Activated T-helper 17 cell treated with anti-CD3 and anti-CD28 coated beads, Interleukin-2, amount 50 U/mL, for 72 hours (primary cell): ENCODE data around the gene ZNF710. TPM values are rescaled to one million over a fixed set of nuclear protein-coding genes. Genes with fewer than 3 reads are reported as not detected.

Source experiments
- ATAC-seq: fragments of 150-1000 bp; cut with Tn5 transposase; replicated peaks from 2 replicates; pipeline ENCODE4 v1.10.0; 2021; ENCODE audit warnings: mild to moderate bottlenecking, moderate library complexity
- H3K27ac Mint-ChIP-seq: one replicate; pipeline ENCODE4 v1.8.0; 2022; ENCODE audit warnings: mixed read lengths
- H3K27me3 Mint-ChIP-seq: one replicate; pipeline ENCODE4 v1.8.0; 2022; ENCODE audit warnings: mixed read lengths
- H3K36me3 Mint-ChIP-seq: one replicate; pipeline ENCODE4 v1.8.0; 2022; ENCODE audit warnings: low read depth, mild to moderate bottlenecking, mixed read lengths
- H3K4me1 Mint-ChIP-seq: one replicate; pipeline ENCODE4 v1.8.0; 2022; ENCODE audit warnings: mixed read lengths
- H3K4me3 Mint-ChIP-seq: one replicate; pipeline ENCODE4 v1.8.0; 2022; ENCODE audit warnings: mild to moderate bottlenecking, mixed read lengths
- H3K9me3 Mint-ChIP-seq: one replicate; pipeline ENCODE4 v1.8.0; 2022; ENCODE audit warnings: mixed read lengths
- total RNA-seq, 2 donors: library from RNA; stranded (reverse); gene quantifications; one replicate each; pipeline ENCODE4 v1.2.3, GENCODE V29; 2022

Gene ZNF710
- total RNA-seq, 2 donors from 2014 or later, result 12.2 to 15.4 TPM

GRCh38 chr15:90002428-90002844 is 1.3 kb downstream of the ZNF710 start:
- Mint-ChIP-seq H3K36me3 (peaks cover 6% of the 10 kb centered on the region), H3K27me3 (no peaks in the 10 kb centered on the region), H3K4me3 (peak overlapping the region; percentile 79), H3K9me3 (no peaks in the 10 kb centered on the region), H3K4me1 (peaks cover 49% of the 10 kb centered on the region), H3K27ac (peak overlapping the region; percentile 85)
- peak; percentile 18 for ATAC-seq

DNA sequence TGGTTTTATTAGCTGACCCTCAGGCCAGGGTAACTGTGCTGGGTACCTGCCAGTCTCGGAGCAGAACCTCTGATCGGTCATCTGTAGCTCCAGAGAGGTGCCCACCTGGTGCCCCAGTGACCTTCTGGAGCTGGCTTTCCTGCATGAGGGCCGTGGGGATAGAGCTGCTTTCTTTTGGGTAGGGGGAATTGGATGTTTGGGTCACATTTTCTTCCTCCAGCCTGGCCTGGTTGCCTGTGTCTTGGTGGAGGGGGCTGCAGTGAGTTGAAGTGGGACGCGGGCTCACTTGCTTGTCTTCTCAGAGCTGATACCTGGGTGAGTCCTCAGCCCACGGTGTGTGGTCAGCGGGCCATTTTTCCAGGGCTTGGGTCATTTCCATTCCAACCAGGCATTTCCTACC is 2.6 kb downstream of the ZNF710 start:
- no peak for ATAC-seq
- Mint-ChIP-seq H3K27ac (peak overlapping the region; percentile 49), H3K36me3 (peaks cover 6% of the 10 kb centered on the region), H3K27me3 (no peaks in the 10 kb centered on the region), H3K9me3 (no peaks in the 10 kb centered on the region), H3K4me1 (peaks cover 43% of the 10 kb centered on the region), H3K4me3 (peak overlapping the region; percentile 79)

DNA sequence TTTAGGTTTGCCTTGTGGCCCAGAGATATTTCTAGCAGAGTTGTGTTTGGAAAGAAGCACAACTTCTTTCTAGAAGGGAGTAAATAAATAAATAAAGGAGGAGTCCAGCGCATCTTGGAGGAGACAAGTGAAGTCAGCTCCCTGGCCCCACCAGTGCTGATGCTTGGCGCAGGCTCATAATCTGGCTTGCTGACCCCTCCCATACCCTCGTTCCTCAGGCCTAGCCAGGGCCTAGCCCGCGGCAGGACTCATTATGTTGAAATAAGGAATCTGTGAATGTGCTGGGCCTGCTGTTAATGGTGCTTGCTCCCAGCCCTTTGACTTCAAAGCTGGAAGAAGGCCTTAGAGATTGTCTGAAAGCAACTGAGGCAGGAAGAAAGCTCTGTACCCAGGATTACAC is 3.1 kb downstream of the ZNF710 start:
- Mint-ChIP-seq H3K27ac (peak overlapping the region; percentile 49), H3K4me3 (peak overlapping the region; percentile 79), H3K27me3 (no peaks in the 10 kb centered on the region), H3K4me1 (peaks cover 39% of the 10 kb centered on the region), H3K36me3 (peaks cover 6% of the 10 kb centered on the region), H3K9me3 (no peaks in the 10 kb centered on the region)
- ATAC-seq, result no peak

DNA sequence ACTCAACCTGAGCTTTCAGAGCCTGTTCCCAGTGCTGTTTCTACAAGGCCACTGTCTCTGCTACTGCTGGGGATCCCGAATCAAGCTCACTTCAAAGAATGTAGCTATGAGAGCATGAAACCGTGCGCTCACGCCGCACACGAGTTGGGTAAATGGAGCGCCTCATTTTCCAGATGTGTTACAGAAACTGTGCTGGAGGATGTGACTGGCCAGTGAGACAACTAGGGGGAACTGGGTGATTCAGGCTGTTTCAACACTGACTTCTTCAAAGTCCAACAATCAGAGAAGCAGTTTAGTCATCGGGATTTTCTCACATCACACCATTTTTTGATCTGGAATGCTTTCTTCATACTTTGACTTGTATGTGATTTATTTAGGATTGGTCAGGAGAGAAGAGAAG is 3.5 kb downstream of the ZNF710 start:
- Mint-ChIP-seq H3K4me1 (peaks cover 43% of the 10 kb centered on the region), H3K27ac (peak overlapping the region; percentile 49), H3K4me3 (peak overlapping the region; percentile 79), H3K27me3 (no peaks in the 10 kb centered on the region), H3K9me3 (no peaks in the 10 kb centered on the region), H3K36me3 (peaks cover 6% of the 10 kb centered on the region)
- ATAC-seq, result peak; percentile 71

DNA sequence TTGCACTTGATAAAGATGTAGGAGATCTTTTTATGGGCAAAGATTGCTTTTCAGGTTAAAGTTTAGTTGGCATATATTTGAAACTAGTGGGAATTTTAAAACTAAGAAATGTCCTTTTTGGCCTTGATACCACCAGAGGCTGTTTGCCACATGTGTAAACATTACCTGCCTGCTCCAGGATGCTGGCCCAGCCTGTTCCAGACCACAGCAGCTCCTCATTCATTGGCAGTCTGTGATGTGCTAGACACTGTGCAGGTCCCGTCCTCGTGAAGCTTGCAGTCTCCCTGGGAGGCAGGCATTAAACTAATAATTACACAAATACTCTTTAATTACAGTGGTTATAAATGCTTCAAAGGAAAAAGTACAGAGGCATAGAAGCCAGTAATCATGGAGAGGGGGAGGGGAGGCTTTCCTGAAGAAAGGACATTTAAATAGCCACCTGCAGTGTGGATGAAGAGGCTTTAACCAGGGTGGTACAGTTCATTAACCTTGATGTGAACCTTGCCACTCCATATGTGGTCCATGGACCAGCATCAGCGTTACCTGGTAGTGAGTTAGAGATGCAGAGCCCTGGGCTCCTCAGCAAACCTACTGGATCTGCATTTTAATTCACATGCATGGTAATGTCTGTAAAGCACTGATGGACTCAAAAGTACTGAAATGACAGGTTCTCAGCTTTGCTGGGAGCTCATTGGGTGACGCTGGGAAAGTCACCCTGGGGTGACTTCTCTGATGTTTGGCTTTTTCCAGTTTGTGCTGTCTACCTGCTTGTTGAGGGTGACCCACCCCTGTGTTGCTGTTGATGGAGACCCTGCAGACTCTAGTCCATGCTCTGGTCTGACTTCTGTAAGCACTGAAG is 5.3 kb downstream of the ZNF710 start:
- no peaks in the 10 kb centered on the region for H3K9me3 Mint-ChIP-seq
- peaks cover 6% of the 10 kb centered on the region for H3K36me3 Mint-ChIP-seq
- peak overlapping the region; percentile 38 for H3K4me3 Mint-ChIP-seq
- no peaks in the 10 kb centered on the region for H3K27me3 Mint-ChIP-seq
- H3K4me1 Mint-ChIP-seq, result peaks cover 47% of the 10 kb centered on the region
- peak; percentile 37 for ATAC-seq
- no peak overlapping the region for H3K27ac Mint-ChIP-seq

DNA sequence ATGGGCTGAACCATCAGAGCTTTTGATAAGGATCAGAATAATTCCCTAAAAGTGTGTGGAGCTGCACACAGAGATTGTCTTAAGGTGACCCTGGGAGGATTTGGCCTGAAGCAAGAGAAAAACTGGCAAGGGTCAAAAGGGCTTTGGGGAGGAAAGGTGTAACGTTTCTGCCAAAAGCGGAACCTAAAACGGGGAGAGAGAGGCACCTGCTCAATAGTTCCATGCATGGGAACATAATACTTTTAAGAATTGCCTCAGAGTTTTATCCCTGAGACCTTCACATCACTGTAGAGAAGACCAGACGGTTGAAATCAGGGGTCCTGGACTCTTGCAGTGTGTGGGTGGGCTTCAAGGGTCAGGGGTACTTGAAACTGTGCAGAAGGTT is 5.9 kb downstream of the ZNF710 start:
- H3K9me3 Mint-ChIP-seq, result no peaks in the 10 kb centered on the region
- no peak for ATAC-seq
- peaks cover 6% of the 10 kb centered on the region for H3K36me3 Mint-ChIP-seq
- H3K27ac Mint-ChIP-seq, result no peak overlapping the region
- no peaks in the 10 kb centered on the region for H3K27me3 Mint-ChIP-seq
- peaks cover 47% of the 10 kb centered on the region for H3K4me1 Mint-ChIP-seq
- H3K4me3 Mint-ChIP-seq, result peak overlapping the region; percentile 38

- H3K36me3 Mint-ChIP-seq, result peaks cover 6% of the 10 kb centered on the region
- ATAC-seq, result no peak
- peaks cover 46% of the 10 kb centered on the region for H3K4me1 Mint-ChIP-seq
- H3K27me3 Mint-ChIP-seq, result no peaks in the 10 kb centered on the region
- H3K9me3 Mint-ChIP-seq, result no peaks in the 10 kb centered on the region
- no peak overlapping the region for H3K27ac Mint-ChIP-seq
- no peak overlapping the region for H3K4me3 Mint-ChIP-seq
Measured at GRCh38 chr15:90008607-90009006, 7.5 kb downstream of the ZNF710 start.

GRCh38 chr15:90009301-90010022 is 8.3 kb downstream of the ZNF710 start:
- H3K9me3 Mint-ChIP-seq, result no peaks in the 10 kb centered on the region
- ATAC-seq, result no peak
- H3K4me1 Mint-ChIP-seq, result peaks cover 48% of the 10 kb centered on the region
- H3K27me3 Mint-ChIP-seq, result no peaks in the 10 kb centered on the region
- H3K4me3 Mint-ChIP-seq, result no peak overlapping the region
- peak overlapping the region; percentile 10 for H3K27ac Mint-ChIP-seq
- H3K36me3 Mint-ChIP-seq, result peaks cover 6% of the 10 kb centered on the region

DNA sequence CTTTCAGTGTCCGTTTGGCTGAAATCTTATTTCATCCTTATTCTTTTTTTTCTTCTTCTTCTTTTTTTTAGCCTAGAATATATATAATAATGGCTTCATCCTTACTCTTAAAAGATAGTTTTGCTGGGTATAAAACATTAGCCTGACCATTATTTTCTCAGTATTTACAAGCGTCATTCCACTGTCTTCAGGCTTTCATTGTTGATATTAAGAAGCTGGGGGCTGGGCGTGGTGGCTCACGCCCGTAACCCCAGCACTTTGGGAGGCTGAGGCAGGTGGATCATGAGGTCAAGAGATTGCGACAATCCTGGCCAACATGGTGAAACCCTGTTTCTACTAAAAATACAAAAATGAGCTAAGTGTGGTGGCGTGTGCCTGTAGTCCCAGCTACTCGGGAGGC is 10.6 kb downstream of the ZNF710 start:
- ATAC-seq, result no peak
- H3K36me3 Mint-ChIP-seq, result no peaks in the 10 kb centered on the region
- H3K9me3 Mint-ChIP-seq, result no peaks in the 10 kb centered on the region
- peaks cover 31% of the 10 kb centered on the region for H3K4me1 Mint-ChIP-seq
- H3K27me3 Mint-ChIP-seq, result no peaks in the 10 kb centered on the region
- no peak overlapping the region for H3K27ac Mint-ChIP-seq
- H3K4me3 Mint-ChIP-seq, result no peak overlapping the region

DNA sequence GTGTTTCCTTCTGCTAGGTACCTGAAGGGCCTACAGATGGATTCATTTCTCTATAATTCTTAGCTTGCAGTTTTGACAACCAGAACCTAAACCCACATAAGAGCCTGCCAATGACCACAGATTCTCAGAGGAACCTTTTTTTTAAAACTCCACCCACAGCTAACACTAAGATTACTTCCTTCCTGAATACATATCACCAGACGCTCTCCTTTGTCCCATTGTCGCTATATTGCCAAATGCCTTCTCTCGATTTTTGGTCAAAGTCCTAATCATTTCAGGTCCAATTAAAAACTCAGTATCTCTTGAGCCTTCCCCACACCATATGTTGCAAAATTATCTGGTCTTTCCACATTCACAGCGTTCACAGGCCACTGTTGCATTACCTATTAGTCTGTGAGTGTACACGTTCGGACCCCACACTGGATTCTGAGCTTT is 12.4 kb downstream of the ZNF710 start:
- peak; percentile 87 for ATAC-seq
- peaks cover 23% of the 10 kb centered on the region for H3K4me1 Mint-ChIP-seq
- no peaks in the 10 kb centered on the region for H3K36me3 Mint-ChIP-seq
- peak overlapping the region; percentile 28 for H3K27ac Mint-ChIP-seq
- H3K27me3 Mint-ChIP-seq, result no peaks in the 10 kb centered on the region
- no peaks in the 10 kb centered on the region for H3K9me3 Mint-ChIP-seq
- peak overlapping the region; percentile 61 for H3K4me3 Mint-ChIP-seq

DNA sequence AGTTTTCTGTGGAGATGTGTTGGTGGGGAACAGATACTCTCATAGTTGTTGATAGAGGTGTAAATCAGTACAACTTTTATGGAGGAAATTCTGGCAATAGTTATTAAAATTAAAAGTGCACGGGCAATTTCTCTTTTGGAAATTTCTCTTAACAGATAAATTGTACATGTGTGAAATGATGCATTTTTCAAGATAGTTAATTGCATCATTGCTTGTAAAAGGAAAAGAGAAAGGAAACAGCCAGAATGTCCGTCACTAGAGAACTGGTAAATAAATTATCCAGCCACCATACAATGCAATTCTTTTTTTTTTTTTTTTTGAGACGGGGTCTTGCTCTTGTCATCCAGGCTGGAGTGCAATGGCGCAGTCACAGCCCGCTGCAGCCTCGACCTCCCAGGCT is 14.2 kb downstream of the ZNF710 start:
- Mint-ChIP-seq H3K9me3 (no peaks in the 10 kb centered on the region), H3K4me1 (peaks cover 14% of the 10 kb centered on the region), H3K4me3 (no peak overlapping the region), H3K27ac (no peak overlapping the region), H3K36me3 (no peaks in the 10 kb centered on the region), H3K27me3 (no peaks in the 10 kb centered on the region)
- no peak for ATAC-seq

DNA sequence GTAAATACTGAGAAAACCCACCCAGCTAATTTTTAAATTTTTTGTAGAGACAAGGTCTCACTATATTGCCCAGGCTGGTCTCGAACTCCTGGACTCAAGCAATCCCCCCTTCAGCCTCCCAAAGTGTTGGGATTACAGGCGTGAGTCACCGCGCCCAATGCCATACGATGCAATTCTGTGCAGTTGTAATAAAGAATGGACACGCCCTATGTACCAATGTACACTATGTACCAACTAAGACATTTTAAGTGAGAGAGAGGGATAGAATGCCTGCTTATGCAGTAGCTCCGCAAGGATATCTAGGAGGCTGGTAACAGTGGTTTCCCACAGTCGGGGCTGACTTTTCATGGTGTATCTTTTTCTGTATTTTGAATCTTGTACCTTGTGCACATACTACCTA is 14.6 kb downstream of the ZNF710 start:
- no peak overlapping the region for H3K27ac Mint-ChIP-seq
- H3K4me1 Mint-ChIP-seq, result peaks cover 14% of the 10 kb centered on the region

DNA sequence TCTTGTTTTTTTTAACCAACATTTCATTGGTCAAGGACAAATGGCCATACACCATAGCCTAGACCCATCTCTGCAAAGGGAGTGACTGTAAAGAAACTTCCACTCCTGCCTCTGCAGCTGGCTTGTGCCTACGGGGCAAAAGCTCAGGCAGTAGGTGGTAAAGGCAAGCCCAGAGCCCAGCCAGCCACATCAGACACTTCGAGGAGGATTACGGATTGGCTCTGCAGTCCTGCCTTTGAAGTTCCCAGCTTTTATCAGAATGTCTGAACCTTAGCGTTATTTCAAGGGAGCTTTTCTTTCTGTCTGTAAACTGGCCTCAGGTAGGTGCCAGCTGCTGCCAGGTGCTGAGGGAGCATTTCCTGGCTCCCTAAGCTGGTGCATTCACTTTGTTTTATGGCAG is 15.6 kb downstream of the ZNF710 start:
- Mint-ChIP-seq H3K27me3 (no peaks in the 10 kb centered on the region), H3K9me3 (no peaks in the 10 kb centered on the region), H3K27ac (no peak overlapping the region), H3K4me3 (peak overlapping the region; percentile 16), H3K36me3 (no peaks in the 10 kb centered on the region), H3K4me1 (peaks cover 14% of the 10 kb centered on the region)
- no peak for ATAC-seq

More for the DNA sequence above, 14.6 kb downstream of the ZNF710 start:
- no peak for ATAC-seq
- Mint-ChIP-seq H3K4me3 (no peak overlapping the region), H3K9me3 (no peaks in the 10 kb centered on the region), H3K27me3 (no peaks in the 10 kb centered on the region), H3K36me3 (no peaks in the 10 kb centered on the region)

DNA sequence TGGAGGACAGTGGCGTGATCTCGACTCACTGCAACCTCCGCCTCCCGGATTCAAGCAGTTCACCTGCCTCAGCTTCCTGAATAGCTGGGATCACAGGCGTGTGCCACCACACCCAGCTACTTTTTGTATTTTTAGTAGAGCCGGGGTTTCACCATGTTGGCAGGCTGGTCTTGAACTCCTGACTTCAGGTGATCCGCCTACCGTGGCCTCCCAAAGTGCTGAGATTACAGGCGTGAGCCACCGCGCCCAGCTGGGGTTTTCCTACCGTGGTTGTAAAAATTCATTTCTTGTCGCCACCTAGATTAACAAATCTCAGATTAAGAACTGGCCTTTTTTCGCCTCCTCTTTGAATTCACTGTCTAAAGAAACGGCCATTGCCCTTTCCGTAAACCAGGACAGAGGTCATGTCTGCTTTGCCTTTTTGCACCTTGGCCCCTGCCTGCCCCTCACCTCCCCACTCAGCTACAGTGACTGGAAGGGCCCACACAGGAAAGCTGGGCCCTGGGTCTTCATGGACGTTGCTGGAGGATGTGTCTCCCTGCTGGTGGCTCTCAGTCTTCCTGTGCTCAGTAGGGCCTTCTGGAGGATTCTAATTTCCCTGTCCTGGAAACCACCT is 17.2 kb downstream of the ZNF710 start:
- H3K27me3 Mint-ChIP-seq, result no peaks in the 10 kb centered on the region

More for the DNA sequence above, 17.2 kb downstream of the ZNF710 start:
- Mint-ChIP-seq H3K27ac (no peak overlapping the region), H3K4me3 (no peak overlapping the region), H3K36me3 (no peaks in the 10 kb centered on the region), H3K4me1 (peaks cover 11% of the 10 kb centered on the region), H3K9me3 (no peaks in the 10 kb centered on the region)
- no peak for ATAC-seq
